ENCODE data around the gene ADPRHL1.
"Not testable (repeated sequence)": the region's sequence is repeated elsewhere in the genome, so short reads cannot be mapped to it uniquely, and the experiment has no call there.

Gene ADPRHL1

GRCh38 chr13:113479179-113479578 lies 25.9 kb upstream of the ADPRHL1 start:
- no peak overlapping the region for H3K4me3 ChIP-seq (ENCODE audit: low read depth, low read length)

GRCh38 chr13:113477724-113478123 lies 24.4 kb upstream of the ADPRHL1 start:
- no peak overlapping the region for H3K4me3 ChIP-seq (ENCODE audit: low read depth, low read length)

GRCh38 chr13:113476811-113477210 lies 23.5 kb upstream of the ADPRHL1 start:
- no peak overlapping the region for H3K4me3 ChIP-seq (ENCODE audit: low read depth, low read length)

- no peak overlapping the region for H3K4me3 ChIP-seq (ENCODE audit: low read depth, low read length)
Measured at GRCh38 chr13:113475911-113476310, 22.6 kb upstream of the ADPRHL1 start.

- no peak overlapping the region for H3K4me3 ChIP-seq (ENCODE audit: low read depth, low read length)
Measured at GRCh38 chr13:113475280-113475679, 22.0 kb upstream of the ADPRHL1 start.

- no peak overlapping the region for H3K4me3 ChIP-seq (ENCODE audit: low read depth, low read length)
Measured at GRCh38 chr13:113474179-113474578, 20.9 kb upstream of the ADPRHL1 start.

GRCh38 chr13:113472355-113473025 lies 19.2 kb upstream of the ADPRHL1 start:
- no peak overlapping the region for H3K4me3 ChIP-seq (ENCODE audit: low read depth, low read length)

GRCh38 chr13:113471844-113472243 lies 18.6 kb upstream of the ADPRHL1 start:
- H3K4me3 ChIP-seq (ENCODE audit: low read depth, low read length), result no peak overlapping the region

GRCh38 chr13:113470635-113471163 lies 17.4 kb upstream of the ADPRHL1 start:
- H3K4me3 ChIP-seq (ENCODE audit: low read depth, low read length), result not testable (repeated sequence)

GRCh38 chr13:113470073-113470472 lies 16.8 kb upstream of the ADPRHL1 start:
- no peak overlapping the region for H3K4me3 ChIP-seq (ENCODE audit: low read depth, low read length)

- H3K4me3 ChIP-seq (ENCODE audit: low read depth, low read length), result no peak overlapping the region
Measured at GRCh38 chr13:113469582-113469981, 16.3 kb upstream of the ADPRHL1 start.

- no peak overlapping the region for H3K4me3 ChIP-seq (ENCODE audit: low read depth, low read length)
Measured at GRCh38 chr13:113468472-113469201, 15.3 kb upstream of the ADPRHL1 start.

GRCh38 chr13:113468029-113468428 lies 14.7 kb upstream of the ADPRHL1 start:
- H3K4me3 ChIP-seq (ENCODE audit: low read depth, low read length), result no peak overlapping the region

GRCh38 chr13:113466383-113466782 lies 13.1 kb upstream of the ADPRHL1 start:
- no peak overlapping the region for H3K4me3 ChIP-seq (ENCODE audit: low read depth, low read length)

GRCh38 chr13:113465300-113465699 lies 12.0 kb upstream of the ADPRHL1 start:
- H3K4me3 ChIP-seq (ENCODE audit: low read depth, low read length), result no peak overlapping the region

- no peak overlapping the region for H3K4me3 ChIP-seq (ENCODE audit: low read depth, low read length)
Measured at GRCh38 chr13:113464476-113464875, 11.2 kb upstream of the ADPRHL1 start.

- no peak overlapping the region for H3K4me3 ChIP-seq (ENCODE audit: low read depth, low read length)
Measured at GRCh38 chr13:113461022-113461751, 7.9 kb upstream of the ADPRHL1 start.

GRCh38 chr13:113460599-113460998 lies 7.3 kb upstream of the ADPRHL1 start:
- no peak overlapping the region for H3K4me3 ChIP-seq (ENCODE audit: low read depth, low read length)

GRCh38 chr13:113460064-113460555 lies 6.8 kb upstream of the ADPRHL1 start:
- H3K4me3 ChIP-seq (ENCODE audit: low read depth, low read length), result no peak overlapping the region

GRCh38 chr13:113458253-113459065 lies 5.2 kb upstream of the ADPRHL1 start:
- no peak overlapping the region for H3K4me3 ChIP-seq (ENCODE audit: low read depth, low read length)

GRCh38 chr13:113457510-113457909 lies 4.2 kb upstream of the ADPRHL1 start:
- H3K4me3 ChIP-seq (ENCODE audit: low read depth, low read length), result no peak overlapping the region
